Sigmoid colon (tissue), 4 donors: ENCODE measurements around the gene PLPPR3.

Source experiments
- EP300 ChIP-seq, 4 donors: sonication (generic); formaldehyde crosslinking; IDR thresholded peaks; one replicate each; pipeline ENCODE4 v1.6.1; 2017; ENCODE audit warnings: antibody characterized with exemption in 4 of 4
- POLR2A ChIP-seq, 2 donors: fragments of 450-650 bp; IDR thresholded peaks; one replicate each; pipeline ENCODE4 v1.6.1; 2016; ENCODE audit warnings: antibody characterized with exemption in 2 of 2, mild to moderate bottlenecking in 2 of 2, moderate library complexity in 2 of 2
- POLR2AphosphoS5 ChIP-seq, 4 donors: sonication (generic); formaldehyde crosslinking; IDR thresholded peaks; one replicate each; pipeline ENCODE4 v1.6.1; 2017; ENCODE audit warnings: antibody characterized with exemption in 4 of 4
- TF ChIP-seq, protein P1 (sequence below), 4 experiments: fragments of 450-650 bp in 3 of 4; fragments of 200-600 bp in 1 of 4; IDR thresholded peaks; one replicate each; pipeline ENCODE4 v1.5.1; 2016 to 2019; ENCODE audit warnings: antibody characterized with exemption in 4 of 4, mild to moderate bottlenecking in 3 of 4, moderate library complexity in 2 of 4

DNA sequence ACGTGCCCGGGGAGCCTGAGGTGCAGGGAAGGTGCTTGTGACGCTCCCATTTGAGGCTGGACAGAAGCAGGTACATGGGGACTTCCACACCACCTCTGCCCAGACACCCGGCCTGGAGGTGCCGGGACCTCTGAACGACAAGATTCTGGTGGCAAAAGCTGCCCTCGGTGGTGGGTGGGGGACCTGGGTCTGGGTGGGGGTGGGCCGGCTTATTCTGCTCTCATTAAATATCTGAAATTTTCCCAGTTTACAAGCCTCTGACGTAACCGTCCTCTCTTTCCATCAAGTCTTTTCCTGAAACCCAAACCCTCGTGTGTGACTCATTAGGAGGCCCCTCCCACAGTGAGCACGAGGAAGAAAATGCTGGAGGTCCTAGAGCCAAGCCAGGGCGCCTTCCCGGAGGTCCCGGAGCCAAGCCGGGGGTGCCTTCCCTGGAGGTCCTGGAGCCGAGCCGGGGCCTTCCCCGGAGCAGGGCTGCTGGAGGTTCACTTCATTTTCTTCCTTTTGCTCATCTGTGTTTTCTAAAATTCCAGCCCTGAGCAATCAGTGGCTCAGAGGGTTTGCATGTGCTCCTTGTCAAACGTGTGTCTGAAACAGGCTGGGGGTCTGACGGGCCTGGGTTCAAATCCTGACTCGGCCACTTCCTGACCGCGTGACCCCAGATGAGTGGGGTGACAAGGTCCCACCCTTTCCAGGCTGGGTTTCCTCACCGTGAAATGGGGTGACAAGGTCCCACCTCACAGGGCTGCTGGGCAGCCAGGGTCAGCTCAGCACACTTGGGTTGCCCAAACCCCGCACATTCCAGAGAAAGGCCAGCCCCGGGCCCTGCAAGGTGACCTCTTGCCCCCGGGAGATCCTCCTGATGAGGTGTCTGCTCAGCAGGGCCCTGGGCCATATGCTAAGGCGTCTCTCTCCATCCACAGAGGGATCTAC, 47.8 kb upstream of the PLPPR3 start:
- TF ChIP-seq, protein P1, sequence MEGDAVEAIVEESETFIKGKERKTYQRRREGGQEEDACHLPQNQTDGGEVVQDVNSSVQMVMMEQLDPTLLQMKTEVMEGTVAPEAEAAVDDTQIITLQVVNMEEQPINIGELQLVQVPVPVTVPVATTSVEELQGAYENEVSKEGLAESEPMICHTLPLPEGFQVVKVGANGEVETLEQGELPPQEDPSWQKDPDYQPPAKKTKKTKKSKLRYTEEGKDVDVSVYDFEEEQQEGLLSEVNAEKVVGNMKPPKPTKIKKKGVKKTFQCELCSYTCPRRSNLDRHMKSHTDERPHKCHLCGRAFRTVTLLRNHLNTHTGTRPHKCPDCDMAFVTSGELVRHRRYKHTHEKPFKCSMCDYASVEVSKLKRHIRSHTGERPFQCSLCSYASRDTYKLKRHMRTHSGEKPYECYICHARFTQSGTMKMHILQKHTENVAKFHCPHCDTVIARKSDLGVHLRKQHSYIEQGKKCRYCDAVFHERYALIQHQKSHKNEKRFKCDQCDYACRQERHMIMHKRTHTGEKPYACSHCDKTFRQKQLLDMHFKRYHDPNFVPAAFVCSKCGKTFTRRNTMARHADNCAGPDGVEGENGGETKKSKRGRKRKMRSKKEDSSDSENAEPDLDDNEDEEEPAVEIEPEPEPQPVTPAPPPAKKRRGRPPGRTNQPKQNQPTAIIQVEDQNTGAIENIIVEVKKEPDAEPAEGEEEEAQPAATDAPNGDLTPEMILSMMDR (IDR thresholded peaks at IDR 0.05) = no peak
- TF ChIP-seq POLR2A (IDR thresholded peaks at IDR 0.05) (no peak), EP300 (IDR thresholded peaks at IDR 0.05) (peak in 1 of 4 donors; percentile 57), POLR2AphosphoS5 (IDR thresholded peaks at IDR 0.05) (peak in 3 of 4 donors; percentile 28 to 76 (median 30))
